ENCODE measurements around the gene SPPL2A. TPM values are rescaled to one million over a fixed set of nuclear protein-coding genes. Genes with fewer than 3 reads are reported as not detected.
A peak's percentile ranks its signal among the peaks of the same experiment; 100 is the strongest.
"Not testable (repeated sequence)": the region's sequence is repeated elsewhere in the genome, so short reads cannot be mapped to it uniquely, and the experiment has no call there.

SPPL2A gene
- 100 to 1,000 TPM in 1 of 4 donors, 10 to 100 TPM in 3; 86.8 to 123 (median 97.5) TPM for polyA plus RNA-seq (ENCODE audit: insufficient read length in 4 of 4)

- peak; percentile 51 to 64 (median 54) for DNase-seq (ENCODE audit: low read depth in 4 of 4, low spot score in 3 of 4)
Observed at GRCh38 chr15:50765195-50765967, at the start of gene SPPL2A. TSS of gene SPPL2A (minus strand) at chr15:50765706. CDS start at chr15:50765533, 173 bp downstream.

- DNase-seq (ENCODE audit: low read depth in 4 of 4, low spot score in 3 of 4), result no peak
Observed at GRCh38 chr15:50814634-50815033, 49.1 kb upstream of the SPPL2A start.

- no peak for DNase-seq (ENCODE audit: low read depth in 4 of 4, low spot score in 3 of 4)
Observed at GRCh38 chr15:50813865-50814264, 48.4 kb upstream of the SPPL2A start.

GRCh38 chr15:50813089-50813488 is 47.6 kb upstream of the SPPL2A start:
- no peak for DNase-seq (ENCODE audit: low read depth in 4 of 4, low spot score in 3 of 4)

GRCh38 chr15:50812181-50812506 is 46.6 kb upstream of the SPPL2A start:
- DNase-seq (ENCODE audit: low read depth in 4 of 4, low spot score in 3 of 4), result not testable (repeated sequence)

GRCh38 chr15:50811461-50812180 is 46.1 kb upstream of the SPPL2A start:
- DNase-seq (ENCODE audit: low read depth in 4 of 4, low spot score in 3 of 4), result not testable (repeated sequence)

- no peak for DNase-seq (ENCODE audit: low read depth in 4 of 4, low spot score in 3 of 4)
Observed at GRCh38 chr15:50810128-50810527, 44.6 kb upstream of the SPPL2A start.

- no peak for DNase-seq (ENCODE audit: low read depth in 4 of 4, low spot score in 3 of 4)
Observed at GRCh38 chr15:50808728-50809127, 43.2 kb upstream of the SPPL2A start.

GRCh38 chr15:50803479-50804180 is 38.1 kb upstream of the SPPL2A start:
- DNase-seq (ENCODE audit: low read depth in 4 of 4, low spot score in 3 of 4), result no peak

GRCh38 chr15:50800715-50801114 is 35.2 kb upstream of the SPPL2A start:
- no peak for DNase-seq (ENCODE audit: low read depth in 4 of 4, low spot score in 3 of 4)

GRCh38 chr15:50798684-50799083 is 33.2 kb upstream of the SPPL2A start:
- no peak for DNase-seq (ENCODE audit: low read depth in 4 of 4, low spot score in 3 of 4)

GRCh38 chr15:50797926-50798325 is 32.4 kb upstream of the SPPL2A start:
- DNase-seq (ENCODE audit: low read depth in 4 of 4, low spot score in 3 of 4), result peak in 1 of 4 donors; percentile 48

GRCh38 chr15:50791486-50791885 is 26.0 kb upstream of the SPPL2A start:
- DNase-seq (ENCODE audit: low read depth in 4 of 4, low spot score in 3 of 4), result no peak

- DNase-seq (ENCODE audit: low read depth in 4 of 4, low spot score in 3 of 4), result no peak
Observed at GRCh38 chr15:50790778-50791453, 25.4 kb upstream of the SPPL2A start.

GRCh38 chr15:50786871-50787270 is 21.4 kb upstream of the SPPL2A start:
- no peak for DNase-seq (ENCODE audit: low read depth in 4 of 4, low spot score in 3 of 4)

- no peak for DNase-seq (ENCODE audit: low read depth in 4 of 4, low spot score in 3 of 4)
Observed at GRCh38 chr15:50786438-50786837, 20.9 kb upstream of the SPPL2A start.

GRCh38 chr15:50783895-50784294 is 18.4 kb upstream of the SPPL2A start:
- no peak for DNase-seq (ENCODE audit: low read depth in 4 of 4, low spot score in 3 of 4)

- no peak for DNase-seq (ENCODE audit: low read depth in 4 of 4, low spot score in 3 of 4)
Observed at GRCh38 chr15:50783411-50783810, 17.9 kb upstream of the SPPL2A start.

GRCh38 chr15:50778086-50778485 is 12.6 kb upstream of the SPPL2A start:
- DNase-seq (ENCODE audit: low read depth in 4 of 4, low spot score in 3 of 4), result no peak

- no peak for DNase-seq (ENCODE audit: low read depth in 4 of 4, low spot score in 3 of 4)
Observed at GRCh38 chr15:50777042-50777441, 11.5 kb upstream of the SPPL2A start.

- DNase-seq (ENCODE audit: low read depth in 4 of 4, low spot score in 3 of 4), result no peak
Observed at GRCh38 chr15:50774450-50774849, 8.9 kb upstream of the SPPL2A start.

Data from right renal pelvis (tissue), 4 donors.